GM19463 (cell line): Measurements from ENCODE around the gene PRKG1.
"Not testable (repeated sequence)": the region's sequence is repeated elsewhere in the genome, so short reads cannot be mapped to it uniquely, and the experiment has no call there.

ENCODE experiments used
- ATAC-seq: cut with Tn5 transposase; IDR thresholded peaks from one replicate; pipeline ENCODE4 v1.9.1; 2021; ENCODE audit warnings: mild to moderate bottlenecking, moderate library complexity; ENCODE audit not compliant: unreplicated experiment

PRKG1 gene

DNA sequence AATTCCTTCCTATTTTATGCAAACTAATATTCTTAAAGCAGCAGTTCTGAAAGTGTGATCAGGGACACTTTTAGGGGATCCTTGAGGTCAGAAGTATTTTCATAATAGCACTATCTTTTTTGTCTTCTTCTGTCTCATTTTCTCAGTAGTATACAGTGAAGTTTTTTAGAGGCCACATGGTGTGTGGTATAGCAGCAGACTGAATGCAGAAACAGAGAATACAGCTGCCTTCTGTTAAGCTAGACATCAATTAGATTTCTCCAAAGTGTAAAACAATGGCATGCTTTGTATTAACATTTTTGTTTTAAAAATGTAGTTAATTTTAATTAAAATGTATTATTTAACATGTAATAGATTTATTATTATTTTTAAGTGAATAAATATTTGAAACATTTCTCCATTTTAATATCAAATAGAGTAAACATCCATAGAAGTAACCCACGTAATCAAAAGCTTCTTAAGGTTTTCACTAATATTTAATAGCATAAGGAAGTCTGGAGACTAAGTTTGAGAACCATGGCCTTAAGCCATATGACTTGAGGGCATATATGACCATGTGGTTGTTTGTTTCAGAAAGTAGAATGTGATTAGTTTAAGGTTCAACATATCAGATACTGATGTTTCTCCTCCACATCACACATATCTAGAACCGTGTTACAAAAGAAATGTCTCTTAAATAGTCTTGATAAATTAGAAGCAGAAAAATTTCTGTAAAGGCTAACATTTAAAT is 94.0 kb downstream of the PRKG1 start:
- no peak for ATAC-seq

DNA sequence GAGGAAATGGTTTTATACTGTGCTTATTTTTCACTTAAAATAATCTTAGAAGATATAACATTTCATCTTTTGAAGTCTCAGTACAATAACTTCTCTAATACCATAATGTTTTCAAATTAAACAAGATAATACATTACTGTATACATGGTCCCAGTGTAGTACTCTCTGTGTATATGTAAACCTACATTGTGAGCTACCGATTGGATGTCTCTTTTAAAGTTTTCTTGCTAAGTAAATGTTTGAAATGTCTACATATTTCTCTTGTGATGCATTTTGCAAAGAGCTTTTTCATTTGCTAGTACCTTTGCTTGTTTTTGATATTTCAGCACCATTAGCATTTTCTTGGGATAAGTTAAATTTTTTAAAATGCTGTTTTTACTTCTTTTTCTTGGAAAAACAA is 94.8 kb downstream of the PRKG1 start:
- ATAC-seq = no peak

DNA sequence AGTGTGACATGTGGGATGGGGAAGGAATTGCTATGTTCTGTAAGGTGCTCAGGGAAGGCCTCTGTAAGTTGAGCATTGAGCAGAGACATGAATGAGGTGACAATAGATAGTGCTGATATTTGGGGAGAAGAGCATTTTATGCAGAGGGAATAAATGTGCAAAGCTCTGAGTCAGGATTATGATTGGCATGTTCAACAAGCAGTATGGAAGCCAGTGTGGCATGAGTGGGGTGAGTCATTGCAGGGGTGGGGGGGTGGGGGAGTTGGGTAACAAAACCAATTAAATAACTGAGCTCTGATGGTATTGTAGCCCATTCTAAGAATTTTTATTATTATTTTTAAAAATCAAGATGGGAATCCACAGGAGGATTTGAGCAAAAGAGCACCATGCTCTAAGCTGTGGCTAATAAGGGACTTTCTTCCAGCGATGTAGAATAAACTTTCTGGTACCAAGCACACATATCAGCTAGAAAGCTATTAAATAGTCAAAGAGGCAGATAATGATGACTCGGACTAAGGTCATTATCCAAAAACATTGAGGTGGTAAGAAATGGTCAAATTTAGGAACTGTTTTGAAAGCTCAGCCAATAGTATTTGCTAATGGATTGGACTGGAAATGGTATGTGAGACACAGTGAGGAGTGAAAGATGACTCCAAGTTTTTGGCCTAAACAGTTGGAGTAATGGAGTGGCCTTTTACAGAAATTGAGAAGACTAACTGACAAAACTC is 96.4 kb downstream of the PRKG1 start:
- no peak for ATAC-seq

DNA sequence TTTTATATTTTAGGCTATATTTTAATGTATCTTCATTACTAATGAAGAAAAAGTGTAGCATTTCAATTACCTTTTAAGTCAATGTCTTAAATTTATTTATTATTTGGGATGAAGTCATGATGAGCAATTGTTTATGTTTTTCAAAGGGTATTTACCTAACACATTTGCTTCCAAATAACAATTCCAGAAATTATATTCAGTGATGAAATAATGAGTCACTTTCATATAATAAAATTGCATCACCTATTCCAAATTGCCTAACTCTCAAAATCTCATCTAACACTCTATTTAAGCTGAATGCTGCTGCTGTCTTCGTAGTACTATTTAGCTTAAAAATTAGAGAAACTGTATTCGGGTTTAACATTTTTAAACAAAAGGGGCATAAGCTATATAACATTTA is 97.7 kb downstream of the PRKG1 start:
- no peak for ATAC-seq

DNA sequence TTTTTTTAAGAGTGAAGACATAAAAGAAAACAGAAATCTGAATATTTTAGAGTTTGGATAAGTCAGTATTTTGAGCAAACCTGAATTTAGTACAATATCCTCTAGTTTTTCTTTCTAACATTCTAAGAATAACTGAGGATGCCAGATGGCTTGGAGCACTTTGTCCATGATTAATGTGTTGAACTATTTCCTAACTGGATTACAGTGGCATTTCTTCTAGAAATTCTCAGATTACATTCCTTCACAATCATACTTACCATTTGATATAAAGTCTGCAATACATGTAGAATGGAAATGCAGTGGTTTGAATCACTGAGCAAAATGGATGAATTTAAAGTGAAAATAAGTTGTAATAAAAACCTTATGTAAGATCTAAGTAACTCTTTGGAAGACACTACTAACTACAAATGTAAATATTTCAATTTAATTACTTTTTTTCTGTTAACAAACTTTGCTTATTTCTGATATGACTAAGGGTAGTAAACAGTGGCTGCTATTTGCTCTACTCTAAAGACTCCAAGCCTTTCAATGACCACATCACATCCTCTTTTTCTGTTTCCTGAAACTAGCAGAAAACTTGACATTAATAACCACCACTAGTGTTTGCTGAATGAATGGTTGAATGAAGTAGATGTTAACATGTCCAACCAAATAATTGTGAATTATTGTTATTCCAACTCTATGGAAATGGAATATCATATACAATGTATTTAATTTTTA is 102.8 kb downstream of the PRKG1 start:
- peak; percentile 51 for ATAC-seq

DNA sequence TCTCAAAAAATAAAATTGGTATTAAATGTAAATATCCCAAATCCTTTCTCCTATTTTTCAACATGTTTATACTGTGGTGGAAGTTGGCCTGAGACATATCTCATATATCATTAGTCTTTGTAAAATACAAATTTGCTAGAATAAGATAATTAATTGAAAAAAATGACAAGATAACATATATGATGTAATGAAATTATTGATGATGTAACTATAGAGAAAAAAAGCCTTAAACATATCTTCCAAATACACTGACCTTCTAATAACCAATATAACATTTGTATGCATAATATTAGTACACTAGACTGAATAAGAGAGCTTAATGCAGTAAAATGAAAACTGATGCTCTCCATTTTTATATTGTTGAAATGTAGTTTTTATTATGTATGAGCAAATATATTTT is 104.3 kb downstream of the PRKG1 start:
- ATAC-seq = no peak

DNA sequence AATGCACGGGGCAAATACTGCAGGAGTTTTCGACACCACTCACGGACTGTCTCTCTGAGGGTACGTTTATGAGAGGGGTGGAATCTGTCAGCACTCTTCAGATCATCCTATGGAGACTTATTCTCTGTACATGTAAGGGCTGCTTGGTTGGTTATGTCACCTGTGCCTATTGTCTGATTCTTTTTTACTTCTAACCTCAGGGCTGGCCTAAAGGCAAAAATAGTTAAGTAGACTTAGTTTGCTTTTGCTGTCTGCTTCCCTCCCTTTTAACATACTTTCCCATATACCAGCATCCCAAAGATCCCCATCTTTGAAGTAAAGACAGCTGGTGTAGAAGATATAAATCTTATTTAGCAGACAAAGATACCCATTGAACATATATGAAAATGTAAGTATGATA is 105.9 kb downstream of the PRKG1 start:
- ATAC-seq = no peak

DNA sequence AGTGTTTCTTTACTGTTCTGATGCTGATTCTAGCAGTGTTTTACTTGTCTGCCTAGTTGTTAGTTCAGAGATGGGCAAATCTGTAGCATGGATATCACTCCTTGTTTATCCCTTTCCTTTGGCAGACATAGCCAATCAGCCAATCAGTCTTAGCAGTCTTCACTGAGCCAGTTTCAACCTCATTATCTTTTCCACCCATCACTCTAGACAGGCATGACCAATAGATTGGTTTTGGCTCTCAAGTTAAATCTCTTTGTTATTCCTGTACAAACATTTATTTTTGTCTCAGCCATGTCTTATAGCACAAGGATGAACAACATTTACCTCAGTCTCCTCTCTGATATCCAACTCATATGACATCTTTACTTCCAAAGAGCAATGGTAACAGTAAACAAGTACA is 109.5 kb downstream of the PRKG1 start:
- no peak for ATAC-seq

DNA sequence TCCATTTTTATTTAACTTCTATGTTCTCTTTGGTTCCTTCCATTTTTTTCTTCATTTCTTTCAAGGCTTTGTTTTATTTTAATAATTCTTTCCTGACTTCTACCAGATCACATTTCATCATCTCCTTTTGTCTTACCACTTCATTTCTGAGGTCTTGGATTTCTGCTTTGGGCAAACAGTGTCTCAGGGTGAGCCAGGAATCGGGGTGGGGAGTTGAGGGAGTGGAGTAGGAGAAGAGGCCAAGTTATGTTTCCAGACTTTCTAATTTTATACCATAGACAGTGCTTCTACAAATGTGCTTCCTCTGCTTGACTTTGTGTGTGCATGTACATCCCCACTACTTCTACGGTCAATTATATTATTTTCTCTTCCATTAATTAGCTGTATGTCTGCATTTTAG is 112.1 kb downstream of the PRKG1 start:
- no peak for ATAC-seq

DNA sequence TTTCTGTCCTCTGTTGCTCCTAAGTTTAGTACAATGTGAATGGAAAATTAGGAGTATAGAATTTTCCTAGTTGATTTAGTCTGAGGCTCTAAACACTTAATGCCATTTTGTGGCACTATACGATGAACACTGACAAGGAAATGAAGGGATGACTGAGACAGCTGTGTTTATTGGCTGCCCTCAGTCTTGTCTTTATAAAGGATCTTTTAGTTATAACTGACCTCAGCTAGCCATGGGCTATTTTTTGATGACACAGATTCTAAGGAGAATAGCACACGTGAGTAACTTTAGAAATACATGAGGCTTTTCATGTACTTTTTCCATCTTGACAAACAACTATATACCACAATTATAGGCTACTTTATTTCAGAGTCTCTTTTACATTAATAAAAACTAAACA is 113.7 kb downstream of the PRKG1 start:
- no peak for ATAC-seq

DNA sequence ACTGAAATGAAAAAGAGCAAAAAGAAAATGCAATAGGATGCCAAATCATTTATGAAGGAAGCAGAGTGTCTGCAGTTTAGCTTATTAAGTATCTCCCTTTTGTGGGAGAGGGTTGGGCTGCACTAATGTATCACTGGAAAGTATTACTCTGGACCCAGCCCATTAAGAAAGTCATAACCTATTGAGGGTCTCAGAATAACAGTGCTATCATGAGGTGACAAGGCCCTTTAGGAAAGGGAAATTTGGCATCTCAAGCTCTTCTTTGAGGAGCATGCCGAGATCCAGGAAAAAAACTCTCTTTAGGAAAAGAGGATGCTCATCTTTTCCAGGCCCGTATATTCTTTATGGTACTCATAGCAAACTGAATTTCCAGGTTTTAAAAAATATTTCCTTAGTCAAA is 114.6 kb downstream of the PRKG1 start:
- ATAC-seq = no peak

DNA sequence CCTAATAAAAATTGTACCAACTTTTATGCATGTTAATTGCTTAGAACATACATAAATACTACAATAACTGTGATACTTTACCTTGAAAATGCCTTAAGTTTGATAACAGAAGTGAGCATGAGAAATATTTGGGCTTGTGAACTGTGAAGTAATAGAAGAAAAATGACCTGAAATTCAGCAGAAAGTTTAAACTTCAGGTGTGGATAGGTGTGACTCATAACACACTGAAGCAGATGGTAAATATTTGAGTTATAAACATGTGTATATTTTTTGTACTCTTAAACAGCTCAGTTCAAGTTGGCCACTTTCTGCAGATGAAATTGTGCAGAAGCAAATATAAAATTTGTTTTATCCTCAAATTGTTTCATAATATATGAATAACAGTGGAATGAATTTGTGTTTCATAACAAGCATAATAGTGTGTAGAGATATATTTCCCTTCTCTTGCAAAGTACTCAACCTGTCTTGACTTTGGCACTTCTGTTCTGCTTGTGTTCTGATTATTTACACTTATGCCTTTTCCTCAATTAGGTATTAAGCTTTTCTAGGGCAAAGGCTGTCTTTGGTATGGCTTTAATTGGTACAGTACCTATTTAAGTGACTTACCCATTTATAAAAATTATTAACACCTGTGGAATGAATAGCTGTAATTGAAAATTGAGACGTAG is 122.4 kb downstream of the PRKG1 start:
- ATAC-seq = no peak

DNA sequence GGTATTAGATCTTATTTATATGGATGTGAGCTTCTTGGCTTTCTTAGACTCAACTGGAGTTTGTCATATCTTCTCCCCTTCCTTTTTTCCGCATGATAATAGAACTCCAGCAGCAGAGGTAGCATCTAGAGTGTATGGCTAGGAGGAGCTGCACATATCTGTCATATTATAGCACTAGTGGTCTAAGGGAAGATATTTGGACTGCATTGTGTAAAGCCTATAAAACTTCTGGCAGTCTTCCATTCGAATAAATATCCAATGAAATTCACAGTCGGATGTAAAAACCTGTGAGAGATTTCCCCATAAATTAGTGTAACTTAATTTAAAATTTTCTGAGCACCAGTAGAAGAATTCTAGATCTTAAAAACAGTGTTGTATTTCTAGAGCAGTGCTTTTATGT is 123.9 kb downstream of the PRKG1 start:
- no peak for ATAC-seq

DNA sequence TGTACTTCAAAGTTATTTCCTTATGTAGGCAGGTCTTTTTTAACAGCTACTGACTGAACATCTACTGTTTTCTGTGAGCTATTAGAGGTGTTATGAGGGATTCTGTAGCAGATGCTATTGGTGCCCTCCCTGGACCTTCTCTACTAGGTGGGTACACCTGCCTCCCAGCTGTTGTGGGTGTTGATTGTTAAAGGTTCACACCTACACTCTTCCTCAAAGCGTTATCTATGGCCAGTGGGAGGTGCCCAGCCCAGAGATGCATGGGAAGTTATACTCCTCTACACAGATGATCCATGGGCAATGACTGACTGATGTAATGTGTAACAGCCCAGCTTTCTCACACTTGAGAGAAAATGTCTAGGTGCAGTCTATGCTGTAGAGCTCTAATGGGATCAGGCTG is 127.7 kb downstream of the PRKG1 start:
- ATAC-seq = no peak

DNA sequence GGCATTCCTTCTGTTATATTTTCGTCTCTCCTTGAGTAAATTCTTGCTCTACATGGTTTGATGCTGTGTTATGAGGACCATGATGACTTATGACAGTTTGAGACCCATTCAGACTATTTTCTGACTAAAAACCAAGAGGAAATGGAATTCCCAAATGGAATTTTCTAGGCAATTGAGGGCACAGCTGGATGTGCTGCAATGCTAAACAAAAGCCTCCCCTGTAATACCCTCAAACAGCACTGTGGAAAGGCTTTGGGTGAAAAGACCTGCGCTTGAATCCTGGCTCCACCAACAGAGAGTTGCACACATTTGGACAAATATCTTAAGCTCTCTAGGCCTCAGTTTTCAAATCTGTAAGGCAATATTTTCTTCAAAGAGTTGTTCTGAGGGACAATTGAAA is 129.1 kb downstream of the PRKG1 start:
- no peak for ATAC-seq

DNA sequence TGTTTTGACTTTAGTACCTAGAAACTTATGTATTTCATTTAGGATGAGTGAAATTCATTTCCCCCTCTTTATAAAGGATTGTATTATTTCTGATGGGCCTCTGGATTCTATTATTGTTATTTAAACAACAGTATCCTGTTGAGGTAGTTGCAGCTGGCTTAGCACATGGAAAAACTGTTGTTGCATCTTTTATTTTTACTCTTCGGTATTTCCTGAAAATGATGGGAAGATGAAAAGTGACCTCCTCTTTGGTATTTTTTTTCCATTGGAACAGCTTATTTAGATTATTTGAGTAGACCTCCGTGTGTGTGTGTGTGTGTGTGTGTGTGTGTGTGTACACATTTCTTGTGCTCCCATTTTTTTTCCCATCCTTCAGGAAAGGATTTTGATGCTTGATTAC is 129.8 kb downstream of the PRKG1 start:
- no peak for ATAC-seq

DNA sequence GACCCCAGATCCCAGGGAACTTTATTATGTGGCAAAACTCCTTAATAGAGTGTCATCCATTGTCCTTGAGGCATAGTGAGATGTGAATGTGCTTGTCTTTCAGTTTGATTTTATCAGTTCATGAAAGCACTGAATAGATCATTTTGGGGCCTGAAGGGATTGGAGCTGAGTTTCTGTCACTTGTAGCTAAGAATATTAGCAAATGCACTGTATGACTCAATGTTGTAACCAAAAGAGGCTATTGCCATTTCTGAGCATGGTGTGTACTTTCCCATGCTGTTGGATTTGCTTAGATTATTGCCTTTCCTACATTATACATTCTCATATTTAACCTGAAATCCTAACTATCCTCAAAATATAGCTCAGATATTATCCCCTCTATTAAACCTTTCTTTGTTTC is 130.4 kb downstream of the PRKG1 start:
- no peak for ATAC-seq

DNA sequence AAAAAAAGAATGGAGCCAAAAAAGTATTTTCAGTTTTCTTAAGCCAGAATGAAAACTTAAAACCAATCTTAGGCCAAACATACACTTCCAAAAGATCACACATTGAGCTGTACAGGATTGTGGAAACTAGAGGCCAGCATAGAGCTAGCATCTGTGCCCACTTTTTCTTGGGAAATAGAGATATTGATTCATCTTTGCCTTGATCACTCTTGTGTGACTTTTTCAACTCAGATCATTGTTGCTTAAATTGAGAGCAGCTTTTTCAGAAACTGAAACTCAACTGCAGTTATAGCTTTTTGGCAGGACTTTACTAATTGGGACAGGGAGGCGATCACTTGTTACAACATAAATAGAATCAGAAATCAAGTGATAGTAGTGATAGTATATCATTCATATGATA is 132.2 kb downstream of the PRKG1 start:
- no peak for ATAC-seq

DNA sequence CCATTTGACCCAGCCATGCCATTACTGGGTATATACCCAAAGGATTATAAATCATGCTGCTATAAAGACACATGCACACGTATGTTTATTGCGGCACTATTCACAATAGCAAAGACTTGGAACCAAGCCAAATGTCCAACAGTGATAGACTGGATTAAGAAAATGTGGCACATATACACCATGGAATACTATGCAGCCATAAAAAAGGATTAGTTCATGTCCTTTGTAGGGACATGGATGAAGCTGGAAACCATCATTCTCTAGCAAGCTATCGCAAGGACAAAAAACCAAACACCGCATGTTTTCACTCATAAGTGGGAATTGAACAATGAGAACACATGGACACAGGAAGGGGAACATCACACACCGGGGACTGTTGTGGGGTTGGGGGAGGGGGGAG is 138.7 kb downstream of the PRKG1 start:
- ATAC-seq = not testable (repeated sequence)

DNA sequence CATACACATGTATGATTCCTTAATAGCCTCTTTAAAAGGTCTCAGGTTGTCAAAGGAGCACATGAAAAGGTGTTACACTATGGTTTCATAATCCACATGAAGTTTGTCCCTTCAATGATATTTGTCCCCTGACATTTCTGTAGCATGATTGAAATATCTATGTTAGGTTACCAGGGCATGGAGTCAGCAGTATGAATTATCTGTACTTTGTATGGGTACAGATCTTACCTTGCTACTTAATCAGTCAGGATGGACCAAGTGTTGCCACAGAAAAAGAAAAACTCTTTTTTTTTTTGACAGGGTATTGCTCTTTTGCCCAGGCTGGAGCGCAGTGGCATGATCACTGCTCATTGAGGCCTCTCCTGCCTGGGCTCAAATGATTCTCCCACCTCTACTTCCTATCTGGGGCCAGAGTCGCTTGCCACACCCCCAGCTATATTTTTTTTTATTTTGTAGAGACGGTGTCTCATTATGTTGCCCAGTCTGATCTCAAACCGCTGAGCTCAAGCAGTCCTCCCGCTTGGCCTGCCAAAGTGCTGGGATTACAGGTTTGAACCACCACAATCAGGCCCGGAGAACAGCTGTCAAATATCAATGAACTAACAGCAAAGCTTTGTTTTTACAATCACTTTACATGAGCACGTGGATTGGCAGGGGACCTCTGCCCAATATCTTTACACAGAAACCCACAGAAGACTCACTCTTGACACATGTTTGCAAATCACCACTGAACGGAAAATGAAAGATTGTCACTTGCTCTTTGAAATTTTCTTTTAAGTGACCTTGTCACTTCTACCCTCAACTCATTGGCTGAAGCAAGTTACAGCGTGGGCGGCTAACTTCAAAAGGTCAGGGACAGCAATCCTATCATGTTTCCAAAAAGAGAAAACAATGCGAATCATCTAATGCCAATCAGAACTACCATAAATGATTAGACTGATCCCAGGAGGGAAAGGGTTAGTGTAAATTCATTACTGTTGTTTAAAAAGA is 140.2 kb downstream of the PRKG1 start:
- ATAC-seq = no peak
